Upper lobe of left lung (tissue), 6 donors: ENCODE data around the gene FTO. TPM values are rescaled to one million over a fixed set of nuclear protein-coding genes. Genes with fewer than 3 reads are reported as not detected.

ENCODE experiments used
- ATAC-seq, 2 donors: fragments of 200-7000 bp; cut with Tn5 transposase; one replicate each; pipeline ENCODE4 v1.9.1; 2022; ENCODE audit warnings: mild to moderate bottlenecking in 2 of 2, moderate library complexity in 2 of 2; ENCODE audit not compliant: low FRiP score in 2 of 2
- DNase-seq, 2 donors: peaks; one replicate each; pipeline ENCODE4 v3.0.0-alpha.2; 2019 to 2020
- H3K27ac ChIP-seq, 4 donors: fragments of 200-600 bp; sonication (generic); one replicate each; pipeline ENCODE4 v1.5.1; 2016 to 2019
- H3K27me3 ChIP-seq, 4 donors: fragments of 200-600 bp; sonication (generic); one replicate each; pipeline ENCODE4 v1.5.1; 2017 to 2019
- H3K36me3 ChIP-seq, 4 donors: fragments of 200-600 bp; sonication (generic); one replicate each; pipeline ENCODE4 v1.5.1; 2016 to 2019
- H3K4me1 ChIP-seq, 4 donors: fragments of 200-600 bp; sonication (generic); one replicate each; pipeline ENCODE4 v1.5.1; 2018 to 2019
- H3K4me3 ChIP-seq, 4 donors: fragments of 200-600 bp; sonication (generic); one replicate each; pipeline ENCODE4 v1.5.1; 2017 to 2019; ENCODE audit warnings: mild to moderate bottlenecking in 2 of 4, moderate library complexity in 1 of 4
- H3K9me3 ChIP-seq, 4 donors: fragments of 200-600 bp; sonication (generic); one replicate each; pipeline ENCODE4 v1.5.1; 2018 to 2019
- CTCF ChIP-seq, 6 experiments: fragments of 450-650 bp in 4 of 6; fragments of 200-600 bp in 2 of 6; sonication (generic) in 2 of 6; IDR thresholded peaks; one replicate each; pipeline ENCODE4 v1.5.1; 2016 to 2019; ENCODE audit warnings: antibody characterized with exemption in 6 of 6
- EP300 ChIP-seq, 4 donors: sonication (generic); formaldehyde crosslinking; IDR thresholded peaks; one replicate each; pipeline ENCODE4 v1.5.1; 2017; ENCODE audit warnings: antibody characterized with exemption in 4 of 4, control low read depth in 2 of 4
- POLR2A ChIP-seq, 4 donors: fragments of 450-650 bp; IDR thresholded peaks; one replicate each; pipeline ENCODE4 v1.5.1; 2016 to 2017; ENCODE audit warnings: antibody characterized with exemption in 4 of 4, mild to moderate bottlenecking in 2 of 4
- POLR2AphosphoS5 ChIP-seq, 2 donors: sonication (generic); formaldehyde crosslinking; IDR thresholded peaks; one replicate each; pipeline ENCODE4 v1.5.1; 2017; ENCODE audit warnings: antibody characterized with exemption in 2 of 2
- WGBS, 2 donors: methylation state at CpG; one replicate each; pipeline ENCODE4 v1.1.5; 2017 to 2018; 5-methylcytosine and 5-hydroxymethylcytosine counted together
- small RNA-seq, 4 donors: library from RNA; depleted of rRNA; stranded (forward); fragments of <200 nt; gene quantifications; one replicate each; pipeline ENCODE3, GENCODE V24; 2016
- total RNA-seq, 6 donors: library from RNA; depleted of rRNA in 4 of 6; stranded (reverse); fragments of >200 nt in 4 of 6; gene quantifications; one replicate each; pipeline versions ENCODE4 v1.1.0 to v1.2.1, GENCODE V29; 2016 to 2021
- donor health status: DM: no; HTN: no; CAD: no; lungs with moderate emphysema.
- donor health status: DM: no; HTN: yes; CAD: no; lungs with severe emphysema.

The FTO gene
- total RNA-seq, 6 donors from 2014 or later: 62.9 to 114 (median 75.4) TPM

- Histone ChIP-seq H3K4me1 (peaks cover 0 to 3% (median 0%) of the 10 kb centered on the region in 4 donors), H3K9me3 (no peaks in the 10 kb centered on the region), H3K4me3 (no peak overlapping the region), H3K27me3 (no peaks in the 10 kb centered on the region), H3K27ac (no peak overlapping the region), H3K36me3 (no peaks in the 10 kb centered on the region)
- TF ChIP-seq EP300 (IDR thresholded peaks at IDR 0.05) (no peak), POLR2A (IDR thresholded peaks at IDR 0.05) (no peak), POLR2AphosphoS5 (IDR thresholded peaks at IDR 0.05) (no peak), CTCF (IDR thresholded peaks at IDR 0.05) (no peak)
- DNase-seq: no peak
- ATAC-seq: no peak
- WGBS, 2 donors: 65 to 70% methylated on average over 19 of the region's 19 CpGs
Observed at GRCh38 chr16:54199487-54200160, 495.7 kb downstream of the FTO start.

- no peak for ATAC-seq
- no peaks in the 10 kb centered on the region for H3K9me3 ChIP-seq
- no peak overlapping the region for H3K4me3 ChIP-seq
- DNase-seq: no peak
- no peaks in the 10 kb centered on the region for H3K27me3 ChIP-seq
- H3K27ac ChIP-seq: no peak overlapping the region
- no peaks in the 10 kb centered on the region for H3K36me3 ChIP-seq
- 87 to 95% methylated on average over 3 of the region's 3 CpGs for WGBS, 2 donors
- no peaks in the 10 kb centered on the region for H3K4me1 ChIP-seq
- TF ChIP-seq EP300 (IDR thresholded peaks at IDR 0.05) (no peak), POLR2AphosphoS5 (IDR thresholded peaks at IDR 0.05) (no peak), POLR2A (IDR thresholded peaks at IDR 0.05) (no peak), CTCF (IDR thresholded peaks at IDR 0.05) (no peak)
Observed at GRCh38 chr16:54200161-54200534, 496.2 kb downstream of the FTO start.

- no peak overlapping the region for H3K4me3 ChIP-seq
- no peaks in the 10 kb centered on the region for H3K4me1 ChIP-seq
- H3K27ac ChIP-seq: no peak overlapping the region
- H3K36me3 ChIP-seq: no peaks in the 10 kb centered on the region
- 93 to 100% methylated on average over 1 of the region's 1 CpG for WGBS, 2 donors
- H3K9me3 ChIP-seq: no peaks in the 10 kb centered on the region
- ATAC-seq (no peak), DNase-seq (no peak)
- no peak for TF ChIP-seq POLR2AphosphoS5 (IDR thresholded peaks at IDR 0.05)
- TF ChIP-seq CTCF (IDR thresholded peaks at IDR 0.05): no peak
- no peak for TF ChIP-seq EP300 (IDR thresholded peaks at IDR 0.05)
- H3K27me3 ChIP-seq: no peaks in the 10 kb centered on the region
Observed at GRCh38 chr16:54200720-54201119, 496.8 kb downstream of the FTO start.

GRCh38 chr16:54201200-54201599 lies 497.2 kb downstream of the FTO start:
- 82 to 95% methylated on average over 4 of the region's 4 CpGs for WGBS, 2 donors
- H3K4me3 ChIP-seq: no peak overlapping the region
- H3K36me3 ChIP-seq: no peaks in the 10 kb centered on the region
- H3K27me3 ChIP-seq: no peaks in the 10 kb centered on the region
- no peaks in the 10 kb centered on the region for H3K9me3 ChIP-seq
- no peaks in the 10 kb centered on the region for H3K4me1 ChIP-seq
- ATAC-seq (no peak), DNase-seq (no peak)
- H3K27ac ChIP-seq: no peak overlapping the region
- TF ChIP-seq POLR2AphosphoS5 (IDR thresholded peaks at IDR 0.05): no peak
- no peak for TF ChIP-seq CTCF (IDR thresholded peaks at IDR 0.05)

Small RNA genes lying within 50 kb of the gene (small RNA-seq; reads per million reads assigned to genes)
- gene AC007347.2: 0 reads per million in 4 donors

Other genes starting within 250 kb of the FTO start
- 10 to 100 TPM; 35.6 to 61.3 (median 47.0) TPM for gene AKTIP, start 200.9 kb upstream of the FTO start, total RNA-seq
- 10 to 100 TPM in 1 of 6 donors, 1 to 10 TPM in 5; 2.8 to 15.9 (median 4.0) TPM for gene RPGRIP1L, start 297 bp upstream of the FTO start, total RNA-seq